Measurements from ENCODE around the gene SIX5. TPM values are rescaled to one million over a fixed set of nuclear protein-coding genes. Genes with fewer than 3 reads are reported as not detected.

Gene SIX5
- total RNA-seq, 1 donor: 9.5 TPM

- no peak for DNase-seq (ENCODE audit: low read depth)
- TF ChIP-seq CTCF (IDR thresholded peaks at IDR 0.05; ENCODE audit: insufficient read depth, low read length): no peak
- no peak overlapping the region for H3K4me3 ChIP-seq (ENCODE audit: low read depth, low read length)
These were observed 16.9 kb upstream of the SIX5 start for GRCh38 chr19:45785781-45786532.

DNA sequence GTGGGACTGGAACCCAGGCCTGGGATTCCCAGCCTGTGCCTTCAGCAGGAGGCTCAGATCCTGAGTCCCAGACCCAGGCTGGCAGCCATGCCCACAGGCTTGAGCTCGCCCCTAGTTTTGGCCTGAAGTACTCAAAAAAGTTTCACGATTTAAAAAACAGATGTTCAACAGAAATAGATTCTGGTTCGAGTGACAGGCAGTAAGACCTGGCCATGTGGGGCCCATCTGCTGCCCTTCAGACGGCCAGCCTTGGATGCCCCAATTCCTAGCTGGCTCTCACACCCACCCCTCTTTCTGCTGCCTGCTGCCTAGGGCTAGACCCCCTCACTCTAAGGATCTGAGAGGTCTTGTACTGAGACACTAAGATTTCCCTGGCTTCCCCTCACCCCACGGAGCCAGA is 16.0 kb upstream of the SIX5 start:
- no peak overlapping the region for H3K4me3 ChIP-seq (ENCODE audit: low read depth, low read length)
- TF ChIP-seq CTCF (IDR thresholded peaks at IDR 0.05; ENCODE audit: insufficient read depth, low read length): no peak

GRCh38 chr19:45784096-45784495 is 15.0 kb upstream of the SIX5 start:
- TF ChIP-seq CTCF (IDR thresholded peaks at IDR 0.05; ENCODE audit: insufficient read depth, low read length): no peak
- no peak overlapping the region for H3K4me3 ChIP-seq (ENCODE audit: low read depth, low read length)
- no peak for DNase-seq (ENCODE audit: low read depth)

More for the DNA sequence above, 16.0 kb upstream of the SIX5 start:
- no peak for DNase-seq (ENCODE audit: low read depth)

GRCh38 chr19:45782820-45783785 is 14.1 kb upstream of the SIX5 start:
- DNase-seq (ENCODE audit: low read depth): peak; percentile 80
- no peak for TF ChIP-seq CTCF (IDR thresholded peaks at IDR 0.05; ENCODE audit: insufficient read depth, low read length)
- H3K4me3 ChIP-seq (ENCODE audit: low read depth, low read length): peak overlapping the region; percentile 74

GRCh38 chr19:45782162-45782691 is 13.2 kb upstream of the SIX5 start, which contains the start of gene DMPK:
Gene DMPK, minus strand, starts transcription at chr19:45782490. Its CDS starts 138 bp downstream, at chr19:45782352.
- H3K4me3 ChIP-seq (ENCODE audit: low read depth, low read length): peak within 1 kb of the TSS; percentile 74
- DNase-seq (ENCODE audit: low read depth): peak; percentile 27

More at GRCh38 chr19:45782162-45782691, 13.2 kb upstream of the SIX5 start, which contains the start of gene DMPK:
- no peak for TF ChIP-seq CTCF (IDR thresholded peaks at IDR 0.05; ENCODE audit: insufficient read depth, low read length)
